ENCODE results near the gene HEBP2. TPM values are rescaled to one million over a fixed set of nuclear protein-coding genes. Genes with fewer than 3 reads are reported as not detected.

HEBP2 gene
- total and polyA plus RNA-seq, 2 of the 4 experiments (the other 2 are of a cell fraction), result 3.9 to 6.1 TPM

DNA sequence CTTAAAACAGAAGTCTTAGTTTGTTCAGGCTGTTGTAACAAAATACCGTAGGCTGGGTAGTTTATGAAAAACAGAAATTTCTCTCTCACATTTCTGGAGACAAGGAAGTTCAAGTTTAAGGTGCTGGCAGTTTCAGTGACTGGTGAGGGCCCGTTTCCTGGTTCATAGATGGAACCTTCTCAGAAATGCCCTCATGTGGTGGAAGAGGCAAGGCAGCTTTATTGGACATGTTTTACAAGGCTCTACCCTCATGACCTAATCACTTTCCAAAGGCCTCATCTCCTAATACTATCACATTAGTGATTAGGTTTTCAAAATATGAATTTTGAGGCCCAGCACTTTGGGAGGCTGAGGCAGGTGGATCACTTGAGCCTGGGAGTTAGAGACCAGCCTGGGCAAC lies 2.4 kb downstream of the HEBP2 start:
- Histone ChIP-seq H3K36me3 (ENCODE audit: control insufficient read depth, insufficient read depth, low read length) (peaks cover 23% of the 10 kb centered on the region), H3K27me3 (ENCODE audit: control insufficient read depth, insufficient read depth, low read length) (no peaks in the 10 kb centered on the region), H3K18ac (ENCODE audit: low read depth, low read length) (no peak overlapping the region), H3K56ac (ENCODE audit: extremely low read depth, insufficient read depth, low read length) (no peak overlapping the region), H4K91ac (ENCODE audit: insufficient read depth, low read depth, low read length) (no peak overlapping the region), H2AK5ac (ENCODE audit: low read depth, low read length) (no peak overlapping the region), H3K9ac (ENCODE audit: low read depth, low read length) (no peak overlapping the region), H2BK15ac (ENCODE audit: low read depth, low read length) (no peak overlapping the region), H2BK5ac (ENCODE audit: low read depth, low read length, poor library complexity, severe bottlenecking) (no peak overlapping the region), H3K4me3 (ENCODE audit: insufficient read depth, low read depth, low read length) (no peak overlapping the region), H3K79me1 (ENCODE audit: low read depth in 1 of 2, low read length in 2 of 2) (peaks cover 22 to 43% of the 10 kb centered on the region in 2 experiments), H4K8ac (ENCODE audit: low read depth in 2 of 2, low read length in 2 of 2) (no peak overlapping the region), H3K14ac (replicated peaks; ENCODE audit: low read depth, low read length) (no peak overlapping the region), H4K5ac (ENCODE audit: low read depth, low read length) (no peak overlapping the region), H3K23ac (ENCODE audit: low read depth, low read length) (no peak overlapping the region), H3K4ac (ENCODE audit: low read depth, low read length) (no peak overlapping the region), H3K27ac (ENCODE audit: insufficient read depth, low read length) (no peak overlapping the region), H4K20me1 (ENCODE audit: insufficient read depth, low read length) (no peaks in the 10 kb centered on the region; the same call in 1 of the 2 replicates), H3K9me1 (ENCODE audit: insufficient read depth, low read length) (peaks cover 19% of the 10 kb centered on the region), H3K4me2 (ENCODE audit: low read depth, low read length) (no peak overlapping the region), H2AFZ (replicated peaks; ENCODE audit: low read length, poor library complexity) (no peak overlapping the region), H3K4me1 (ENCODE audit: control insufficient read depth, insufficient read depth, low read length) (peaks cover 14% of the 10 kb centered on the region), H2BK20ac (ENCODE audit: low read depth, low read length) (no peak overlapping the region), H2BK120ac (ENCODE audit: low read depth, low read length) (no peak overlapping the region), H3K9me3 (ENCODE audit: control insufficient read depth, insufficient read depth, low read length) (no peaks in the 10 kb centered on the region), H2AK9ac (replicated peaks; ENCODE audit: low read depth, low read length, poor library complexity) (no peak overlapping the region)
- TF ChIP-seq MXI1 (IDR thresholded peaks at IDR 0.05; ENCODE audit: borderline replicate concordance, low read depth, low read length) (no peak), POLR2A (IDR thresholded peaks at IDR 0.05; ENCODE audit: low read depth, low read length) (no peak), BHLHE40 (IDR thresholded peaks at IDR 0.05; ENCODE audit: low read depth, low read length) (no peak), FOS (IDR thresholded peaks at IDR 0.05; ENCODE audit: low read depth, low read length) (no peak), CHD1 (IDR thresholded peaks at IDR 0.05; ENCODE audit: low read depth, low read length) (no peak)
- TF ChIP-seq, protein P1, sequence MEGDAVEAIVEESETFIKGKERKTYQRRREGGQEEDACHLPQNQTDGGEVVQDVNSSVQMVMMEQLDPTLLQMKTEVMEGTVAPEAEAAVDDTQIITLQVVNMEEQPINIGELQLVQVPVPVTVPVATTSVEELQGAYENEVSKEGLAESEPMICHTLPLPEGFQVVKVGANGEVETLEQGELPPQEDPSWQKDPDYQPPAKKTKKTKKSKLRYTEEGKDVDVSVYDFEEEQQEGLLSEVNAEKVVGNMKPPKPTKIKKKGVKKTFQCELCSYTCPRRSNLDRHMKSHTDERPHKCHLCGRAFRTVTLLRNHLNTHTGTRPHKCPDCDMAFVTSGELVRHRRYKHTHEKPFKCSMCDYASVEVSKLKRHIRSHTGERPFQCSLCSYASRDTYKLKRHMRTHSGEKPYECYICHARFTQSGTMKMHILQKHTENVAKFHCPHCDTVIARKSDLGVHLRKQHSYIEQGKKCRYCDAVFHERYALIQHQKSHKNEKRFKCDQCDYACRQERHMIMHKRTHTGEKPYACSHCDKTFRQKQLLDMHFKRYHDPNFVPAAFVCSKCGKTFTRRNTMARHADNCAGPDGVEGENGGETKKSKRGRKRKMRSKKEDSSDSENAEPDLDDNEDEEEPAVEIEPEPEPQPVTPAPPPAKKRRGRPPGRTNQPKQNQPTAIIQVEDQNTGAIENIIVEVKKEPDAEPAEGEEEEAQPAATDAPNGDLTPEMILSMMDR (conservative IDR thresholded peaks at IDR 0.05; ENCODE audit: low read depth, low read length), result no peak
- intact Hi-C loops (cut with micrococcal nuclease), result no loop called here
- CTCF ChIA-PET, result interaction anchor here (0.5 kb wide), 1 partner anchor 792 kb away, joined by 4 read pairs; no protein-coding TSS in a partner anchor
- BruUV-seq (replicated peaks), result no TSS peak
- dilution Hi-C loops (cut with HindIII; ENCODE audit: low sequenced_read_pairs, unreplicated experiment), result no loop called here
- POLR2A ChIA-PET (ENCODE audit: unreplicated experiment), result no interaction called here
- no CpG with 5 or more reads among the region's 2 CpGs for WGBS, 2 experiments (ENCODE audit: extremely low coverage in 2 of 2, insufficient read length in 1 of 2)
- in situ Hi-C loops (cut with MboI; ENCODE audit: low sequenced_read_pairs), result loop anchor here (25.0 kb wide), 1 partner anchor 569 kb away; no protein-coding TSS in a partner anchor
- ATAC-seq (ENCODE audit: low read depth) (no peak), DNase-seq (no peak)
